ENCODE data around the gene EPS8L3.

GRCh38 chr1:109773203-109773899 lies 9.6 kb upstream of the EPS8L3 start:
- no peak for TF ChIP-seq POLR2A (IDR thresholded peaks at IDR 0.05; ENCODE audit: extremely low read depth, insufficient read length)
- TF ChIP-seq CTCF (IDR thresholded peaks at IDR 0.05; ENCODE audit: low read depth, low read length): peak; percentile 90
